Measurements from ENCODE around the gene PDZD4.

Gene PDZD4

GRCh38 chrX:153783378-153784013, 46.8 kb downstream of the PDZD4 start:
- Histone ChIP-seq H4K8ac (ENCODE audit: low read length) (no peak overlapping the region), H4K91ac (ENCODE audit: low read length) (no peak overlapping the region), H3K18ac (ENCODE audit: low read depth in 1 of 2, low read length in 2 of 2) (no peak overlapping the region), H3K23ac (ENCODE audit: low read length in 2 of 2) (no peak overlapping the region), H2BK120ac (ENCODE audit: low read depth, low read length) (no peak overlapping the region), H3K4ac (ENCODE audit: low read depth in 1 of 2, low read length in 2 of 2) (no peak overlapping the region), H3K14ac (ENCODE audit: low read length in 2 of 2) (no peak overlapping the region), H3K79me1 (replicated peaks; ENCODE audit: low read length, poor library complexity, severe bottlenecking) (peaks cover 5% of the 10 kb centered on the region), H2BK15ac (ENCODE audit: low read depth, poor library complexity, severe bottlenecking) (no peak overlapping the region), H3K9me3 (ENCODE audit: control insufficient read depth, low read length) (no peaks in the 10 kb centered on the region), H3K4me3 (ENCODE audit: insufficient read depth in 1 of 2, low read depth in 1 of 2, low read length in 2 of 2) (no peak overlapping the region), H3K4me1 (ENCODE audit: control insufficient read depth, insufficient read depth, low read depth, low read length) (no peaks in the 10 kb centered on the region), H2AFZ (ENCODE audit: low read depth, low read length) (no peak overlapping the region), H2AK5ac (ENCODE audit: low read length, severe bottlenecking) (no peak overlapping the region), H3K36me3 (ENCODE audit: control insufficient read depth in 1 of 2, insufficient read depth in 2 of 2, low read depth in 1 of 2, low read length in 2 of 2) (peaks cover 26 to 63% of the 10 kb centered on the region in 2 experiments), H2BK5ac (ENCODE audit: low read depth, low read length, poor library complexity, severe bottlenecking) (no peak overlapping the region), H3K4me2 (ENCODE audit: low read length, poor library complexity, severe bottlenecking) (no peak overlapping the region), H3K9ac (ENCODE audit: low read length) (no peak overlapping the region), H3K27ac (ENCODE audit: low read length, poor library complexity, severe bottlenecking) (no peak overlapping the region), H3K27me3 (ENCODE audit: control insufficient read depth in 1 of 2, insufficient read depth in 1 of 2, low read length in 2 of 2) (peaks cover 0 to 6% of the 10 kb centered on the region in 2 experiments), H2BK12ac (ENCODE audit: low read length in 2 of 2) (no peak overlapping the region)
- no peak for DNase-seq
- 93% methylated on average over 18 of the region's 24 CpGs for WGBS

- no peak for DNase-seq
- H3K79me1 ChIP-seq (replicated peaks; ENCODE audit: low read length, poor library complexity, severe bottlenecking), result peaks cover 1% of the 10 kb centered on the region
- H3K36me3 ChIP-seq (ENCODE audit: control insufficient read depth in 1 of 2, insufficient read depth in 2 of 2, low read depth in 1 of 2, low read length in 2 of 2), result peaks cover 21 to 63% of the 10 kb centered on the region in 2 experiments
- no peak overlapping the region for H2AK5ac ChIP-seq (ENCODE audit: low read length, severe bottlenecking)
- H3K27ac ChIP-seq (ENCODE audit: low read length, poor library complexity, severe bottlenecking), result no peak overlapping the region
- no peak overlapping the region for H3K9ac ChIP-seq (ENCODE audit: low read length)
- H3K4me3 ChIP-seq (ENCODE audit: insufficient read depth in 1 of 2, low read depth in 1 of 2, low read length in 2 of 2), result peak overlapping the region in 1 of 2 experiments; percentile 7
- H3K4me1 ChIP-seq (ENCODE audit: control insufficient read depth, insufficient read depth, low read depth, low read length), result no peaks in the 10 kb centered on the region
- H2BK120ac ChIP-seq (ENCODE audit: low read depth, low read length), result no peak overlapping the region
- no peak overlapping the region for H4K8ac ChIP-seq (ENCODE audit: low read length)
- H3K27me3 ChIP-seq (ENCODE audit: control insufficient read depth in 1 of 2, insufficient read depth in 1 of 2, low read length in 2 of 2), result peaks cover 0 to 5% of the 10 kb centered on the region in 2 experiments
- H3K9me3 ChIP-seq (ENCODE audit: control insufficient read depth, low read length), result no peaks in the 10 kb centered on the region
- 96% methylated on average over 5 of the region's 14 CpGs for WGBS
- H3K14ac ChIP-seq (ENCODE audit: low read length in 2 of 2), result no peak overlapping the region
- no peak overlapping the region for H2AFZ ChIP-seq (ENCODE audit: low read depth, low read length)
- no peak overlapping the region for H3K23ac ChIP-seq (ENCODE audit: low read length in 2 of 2)
- no peak overlapping the region for H4K91ac ChIP-seq (ENCODE audit: low read length)
- no peak overlapping the region for H2BK5ac ChIP-seq (ENCODE audit: low read depth, low read length, poor library complexity, severe bottlenecking)
- H2BK15ac ChIP-seq (ENCODE audit: low read depth, poor library complexity, severe bottlenecking), result no peak overlapping the region
- H3K18ac ChIP-seq (ENCODE audit: low read depth in 1 of 2, low read length in 2 of 2), result no peak overlapping the region
- H3K4me2 ChIP-seq (ENCODE audit: low read length, poor library complexity, severe bottlenecking), result no peak overlapping the region
- H3K4ac ChIP-seq (ENCODE audit: low read depth in 1 of 2, low read length in 2 of 2), result no peak overlapping the region
- H2BK12ac ChIP-seq (ENCODE audit: low read length in 2 of 2), result no peak overlapping the region
These were observed 47.5 kb downstream of the PDZD4 start for GRCh38 chrX:153782871-153783270.

GRCh38 chrX:153782313-153782712, 48.0 kb downstream of the PDZD4 start:
- H4K91ac ChIP-seq (ENCODE audit: low read length), result no peak overlapping the region
- no peaks in the 10 kb centered on the region for H3K79me1 ChIP-seq (replicated peaks; ENCODE audit: low read length, poor library complexity, severe bottlenecking)
- H4K8ac ChIP-seq (ENCODE audit: low read length), result no peak overlapping the region
- no peak overlapping the region for H3K14ac ChIP-seq (ENCODE audit: low read length in 2 of 2)
- no peak overlapping the region for H2BK5ac ChIP-seq (ENCODE audit: low read depth, low read length, poor library complexity, severe bottlenecking)
- no peaks in the 10 kb centered on the region for H3K4me1 ChIP-seq (ENCODE audit: control insufficient read depth, insufficient read depth, low read depth, low read length)
- no peak overlapping the region for H2AK5ac ChIP-seq (ENCODE audit: low read length, severe bottlenecking)
- H3K9me3 ChIP-seq (ENCODE audit: control insufficient read depth, low read length), result no peaks in the 10 kb centered on the region
- no peak overlapping the region for H2AFZ ChIP-seq (ENCODE audit: low read depth, low read length)
- peaks cover 0 to 5% of the 10 kb centered on the region in 2 experiments for H3K27me3 ChIP-seq (ENCODE audit: control insufficient read depth in 1 of 2, insufficient read depth in 1 of 2, low read length in 2 of 2)
- DNase-seq, result no peak
- H2BK120ac ChIP-seq (ENCODE audit: low read depth, low read length), result no peak overlapping the region
- no peak overlapping the region for H2BK12ac ChIP-seq (ENCODE audit: low read length in 2 of 2)
- H3K4me3 ChIP-seq (ENCODE audit: insufficient read depth in 1 of 2, low read depth in 1 of 2, low read length in 2 of 2), result no peak overlapping the region
- H3K9ac ChIP-seq (ENCODE audit: low read length), result no peak overlapping the region
- no peak overlapping the region for H3K18ac ChIP-seq (ENCODE audit: low read depth in 1 of 2, low read length in 2 of 2)
- H3K27ac ChIP-seq (ENCODE audit: low read length, poor library complexity, severe bottlenecking), result no peak overlapping the region
- 74% methylated on average over 10 of the region's 11 CpGs for WGBS
- H3K4ac ChIP-seq (ENCODE audit: low read depth in 1 of 2, low read length in 2 of 2), result no peak overlapping the region
- no peak overlapping the region for H2BK15ac ChIP-seq (ENCODE audit: low read depth, poor library complexity, severe bottlenecking)
- H3K36me3 ChIP-seq (ENCODE audit: control insufficient read depth in 1 of 2, insufficient read depth in 2 of 2, low read depth in 1 of 2, low read length in 2 of 2), result peaks cover 16 to 63% of the 10 kb centered on the region in 2 experiments
- H3K4me2 ChIP-seq (ENCODE audit: low read length, poor library complexity, severe bottlenecking), result no peak overlapping the region
- H3K23ac ChIP-seq (ENCODE audit: low read length in 2 of 2), result no peak overlapping the region

GRCh38 chrX:153781428-153782047, 48.8 kb downstream of the PDZD4 start:
- no peak overlapping the region for H3K4me2 ChIP-seq (ENCODE audit: low read length, poor library complexity, severe bottlenecking)
- peaks cover 9 to 63% of the 10 kb centered on the region in 2 experiments for H3K36me3 ChIP-seq (ENCODE audit: control insufficient read depth in 1 of 2, insufficient read depth in 2 of 2, low read depth in 1 of 2, low read length in 2 of 2)
- no peak overlapping the region for H2BK12ac ChIP-seq (ENCODE audit: low read length in 2 of 2)
- no peaks in the 10 kb centered on the region for H3K79me1 ChIP-seq (replicated peaks; ENCODE audit: low read length, poor library complexity, severe bottlenecking)
- H3K27ac ChIP-seq (ENCODE audit: low read length, poor library complexity, severe bottlenecking), result no peak overlapping the region
- no peak overlapping the region for H2BK120ac ChIP-seq (ENCODE audit: low read depth, low read length)
- H3K18ac ChIP-seq (ENCODE audit: low read depth in 1 of 2, low read length in 2 of 2), result no peak overlapping the region
- H3K4me1 ChIP-seq (ENCODE audit: control insufficient read depth, insufficient read depth, low read depth, low read length), result no peaks in the 10 kb centered on the region
- H3K23ac ChIP-seq (ENCODE audit: low read length in 2 of 2), result no peak overlapping the region
- H3K9me3 ChIP-seq (ENCODE audit: control insufficient read depth, low read length), result no peaks in the 10 kb centered on the region
- 88% methylated on average over 15 of the region's 24 CpGs for WGBS
- H3K14ac ChIP-seq (ENCODE audit: low read length in 2 of 2), result no peak overlapping the region
- peaks cover 0 to 5% of the 10 kb centered on the region in 2 experiments for H3K27me3 ChIP-seq (ENCODE audit: control insufficient read depth in 1 of 2, insufficient read depth in 1 of 2, low read length in 2 of 2)
- no peak overlapping the region for H2AK5ac ChIP-seq (ENCODE audit: low read length, severe bottlenecking)
- H2BK5ac ChIP-seq (ENCODE audit: low read depth, low read length, poor library complexity, severe bottlenecking), result no peak overlapping the region
- H2AFZ ChIP-seq (ENCODE audit: low read depth, low read length), result no peak overlapping the region
- DNase-seq, result no peak
- H4K8ac ChIP-seq (ENCODE audit: low read length), result no peak overlapping the region
- no peak overlapping the region for H3K4me3 ChIP-seq (ENCODE audit: insufficient read depth in 1 of 2, low read depth in 1 of 2, low read length in 2 of 2)
- H3K4ac ChIP-seq (ENCODE audit: low read depth in 1 of 2, low read length in 2 of 2), result no peak overlapping the region
- H2BK15ac ChIP-seq (ENCODE audit: low read depth, poor library complexity, severe bottlenecking), result no peak overlapping the region
- no peak overlapping the region for H4K91ac ChIP-seq (ENCODE audit: low read length)
- no peak overlapping the region for H3K9ac ChIP-seq (ENCODE audit: low read length)
